Esophagus muscularis mucosa (tissue), 4 donors: Measurements from ENCODE around the gene CFAP52. TPM values are rescaled to one million over a fixed set of nuclear protein-coding genes. Genes with fewer than 3 reads are reported as not detected.
A peak's percentile ranks its signal among the peaks of the same experiment; 100 is the strongest.

Source experiments
- DNase-seq: peaks from one replicate; pipeline ENCODE4 v3.0.0-alpha.2; 2017; ENCODE audit errors: extremely low spot score
- H3K27ac ChIP-seq, 4 donors: fragments of 200-600 bp; sonication (generic); replicated peaks in 1 of 4; 1 replicate in 3 of 4; 2 replicates in 1 of 4; pipeline ENCODE4 v1.5.1; 2016 to 2019; ENCODE audit warnings: mild to moderate bottlenecking in 1 of 4
- H3K27me3 ChIP-seq, 4 donors: fragments of 200-600 bp; sonication (generic); one replicate each; pipeline versions ENCODE4 v1.5.1 to v1.6.0; 2016 to 2019
- H3K36me3 ChIP-seq, 4 donors: fragments of 200-600 bp; sonication (generic); one replicate each; pipeline ENCODE4 v1.5.1; 2016 to 2019
- H3K4me1 ChIP-seq, 4 donors: fragments of 200-600 bp; sonication (generic); one replicate each; pipeline ENCODE4 v1.5.1; 2016 to 2019
- H3K4me3 ChIP-seq, 4 donors: fragments of 200-600 bp; sonication (generic); 1 replicate in 2 of 4; 2 replicates in 2 of 4; pipeline ENCODE4 v1.5.1; 2016 to 2019; ENCODE audit warnings: mild to moderate bottlenecking in 4 of 4, moderate library complexity in 1 of 4
- H3K9me3 ChIP-seq, 4 donors: fragments of 200-600 bp; sonication (generic); 1 replicate in 3 of 4; 2 replicates in 1 of 4; pipeline ENCODE4 v1.5.1; 2016 to 2019
- CTCF ChIP-seq, 3 experiments: fragments of 200-600 bp in 2 of 3; fragments of 450-650 bp in 1 of 3; sonication (generic) in 2 of 3; IDR thresholded peaks; one replicate each; pipeline ENCODE4 v1.5.1; 2017 to 2019; ENCODE audit warnings: antibody characterized with exemption in 3 of 3, mild to moderate bottlenecking in 2 of 3, moderate library complexity in 1 of 3
- EP300 ChIP-seq: sonication (generic); formaldehyde crosslinking; IDR thresholded peaks from one replicate; pipeline ENCODE4 v1.6.1; 2017; ENCODE audit warnings: antibody characterized with exemption
- POLR2A ChIP-seq: fragments of 450-650 bp; IDR thresholded peaks from one replicate; pipeline ENCODE4 v1.6.1; 2017; ENCODE audit warnings: antibody characterized with exemption, moderate library complexity, mild to moderate bottlenecking, low read depth
- POLR2AphosphoS5 ChIP-seq, 2 donors: sonication (generic); formaldehyde crosslinking; IDR thresholded peaks; one replicate each; pipeline ENCODE4 v1.6.1; 2017; ENCODE audit warnings: antibody characterized with exemption in 2 of 2
- WGBS: methylation state at CpG from one replicate; pipeline ENCODE4 v1.1.5; 2018; 5-methylcytosine and 5-hydroxymethylcytosine counted together
- intact Hi-C: fragments of 100-400 bp; cut with DNase I; formaldehyde crosslinking; loops from one replicate; pipeline ENCODE4 v1.15.1; 2023
- total RNA-seq, 4 donors: library from RNA; depleted of rRNA; stranded (reverse); fragments of >200 nt; gene quantifications; one replicate each; pipeline versions ENCODE4 v1.1.0 to v1.2.1, GENCODE V29; 2016

The CFAP52 gene
- total RNA-seq, 4 donors from 2014 or later = 0.83 to 1.2 TPM; not detected in 2

- no peaks in the 10 kb centered on the region for H3K9me3 ChIP-seq
- DNase-seq = no peak
- H3K27me3 ChIP-seq = no peaks in the 10 kb centered on the region
- H3K4me1 ChIP-seq = no peaks in the 10 kb centered on the region
- H3K27ac ChIP-seq = no peak overlapping the region
- H3K4me3 ChIP-seq = no peak overlapping the region
- peaks cover 12 to 43% (median 17%) of the 10 kb centered on the region in 4 donors for H3K36me3 ChIP-seq
- no peak for TF ChIP-seq CTCF (IDR thresholded peaks at IDR 0.05)
- intact Hi-C loops = no loop called here
Observed at GRCh38 chr17:9568004-9568403, 8.4 kb upstream of the CFAP52 start.

GRCh38 chr17:9568957-9569588, 7.4 kb upstream of the CFAP52 start:
- Histone ChIP-seq H3K9me3 (no peaks in the 10 kb centered on the region), H3K27ac (no peak overlapping the region), H3K4me3 (no peak overlapping the region), H3K27me3 (no peaks in the 10 kb centered on the region), H3K4me1 (peaks cover 4 to 5% (median 4%) of the 10 kb centered on the region in 4 donors), H3K36me3 (peaks cover 12 to 43% (median 17%) of the 10 kb centered on the region in 4 donors)
- 90% methylated on average over 11 of the region's 11 CpGs for WGBS
- intact Hi-C loops = no loop called here
- DNase-seq = no peak
- TF ChIP-seq POLR2A = no peak
- TF ChIP-seq CTCF (IDR thresholded peaks at IDR 0.05) = no peak
- TF ChIP-seq EP300 = no peak
- no peak for TF ChIP-seq POLR2AphosphoS5 (IDR thresholded peaks at IDR 0.05)

GRCh38 chr17:9571201-9571600, 5.2 kb upstream of the CFAP52 start:
- Histone ChIP-seq H3K9me3 (no peaks in the 10 kb centered on the region), H3K36me3 (peaks cover 12 to 41% (median 17%) of the 10 kb centered on the region in 4 donors), H3K4me1 (peaks cover 10 to 21% (median 19%) of the 10 kb centered on the region in 4 donors), H3K27me3 (no peaks in the 10 kb centered on the region), H3K27ac (no peak overlapping the region), H3K4me3 (no peak overlapping the region)
- DNase-seq = no peak
- intact Hi-C loops = no loop called here
- TF ChIP-seq POLR2A (no peak), EP300 (no peak), CTCF (IDR thresholded peaks at IDR 0.05) (no peak), POLR2AphosphoS5 (IDR thresholded peaks at IDR 0.05) (no peak)
- 96% methylated on average over 9 of the region's 10 CpGs for WGBS

GRCh38 chr17:9575381-9576101, 901 bp upstream of the CFAP52 start, which contains the start of gene STX8:
STX8 (minus strand) TSS chr17:9575820; CDS start chr17:9575808, 12 bp downstream.
- DNase-seq = peak; percentile 96
- no peaks in the 10 kb centered on the region for H3K9me3 ChIP-seq
- TF ChIP-seq POLR2AphosphoS5 (IDR thresholded peaks at IDR 0.05) = peak; percentile 77 to 89
- no peak for TF ChIP-seq POLR2A
- no peak for TF ChIP-seq EP300
- peak in 1 of 3 experiments; percentile 19 for TF ChIP-seq CTCF (IDR thresholded peaks at IDR 0.05)
- H3K4me1 ChIP-seq = peaks cover 15 to 33% (median 31%) of the 10 kb centered on the region in 4 donors
- WGBS = 1% methylated on average over 31 of the region's 42 CpGs
- H3K27me3 ChIP-seq = no peaks in the 10 kb centered on the region
- H3K4me3 ChIP-seq = peak within 1 kb of the TSS; percentile 70 to 98 (median 81)
- peak within 1 kb of the TSS; percentile 63 to 70 (median 68) for H3K27ac ChIP-seq
- H3K36me3 ChIP-seq = peaks cover 0 to 2% (median 0%) of the 10 kb centered on the region in 4 donors
- intact Hi-C loops = no loop called here
